HG03064 (cell line): ENCODE measurements around the gene ZFP36.

ENCODE experiments used
- ATAC-seq: cut with Tn5 transposase; IDR thresholded peaks from one replicate; pipeline ENCODE4 v1.9.1; 2021; ENCODE audit warnings: low read depth; ENCODE audit not compliant: unreplicated experiment

ZFP36 gene

DNA sequence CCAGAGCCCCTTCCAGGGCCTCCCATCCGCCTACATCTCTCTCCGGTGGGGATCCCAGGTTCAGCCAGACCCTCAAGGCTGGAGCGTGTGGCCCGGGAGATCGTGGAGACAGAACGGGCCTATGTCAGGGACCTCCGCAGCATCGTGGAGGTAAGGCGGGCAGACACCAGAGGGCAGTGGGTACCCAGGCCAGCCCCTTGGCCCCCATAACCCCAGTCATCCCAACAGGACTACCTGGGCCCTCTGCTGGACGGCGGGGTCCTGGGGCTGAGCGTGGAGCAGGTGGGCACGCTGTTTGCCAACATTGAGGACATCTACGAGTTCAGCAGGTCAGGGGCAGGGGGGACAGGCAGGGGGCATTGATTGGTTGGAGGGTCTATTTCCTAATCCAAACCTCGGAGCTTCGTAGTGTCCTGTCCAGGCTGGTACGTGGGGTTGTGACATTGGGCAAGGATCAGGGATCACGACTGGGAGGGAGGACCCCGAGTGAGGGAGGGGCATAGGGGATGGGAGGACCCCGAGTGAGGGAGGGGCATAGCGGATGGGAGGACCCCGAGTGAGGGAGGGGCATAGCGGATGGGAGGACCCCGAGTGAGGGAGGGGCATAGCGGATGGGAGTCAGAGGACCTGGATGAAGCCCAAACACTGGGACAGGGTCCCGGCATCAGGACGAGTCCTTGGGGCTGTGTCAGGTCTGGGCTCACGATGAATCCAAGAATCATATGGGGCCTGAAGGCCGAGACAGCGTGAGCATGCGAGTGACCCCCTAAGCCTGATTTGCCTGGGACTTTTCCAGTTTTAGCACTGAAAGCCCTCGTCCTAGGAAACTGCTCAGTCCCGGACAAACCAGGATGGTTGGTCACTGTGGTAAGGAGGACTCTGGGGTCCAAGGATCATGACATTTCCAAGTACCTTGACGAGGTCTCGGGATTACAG is 8.7 kb downstream of the ZFP36 start:
- ATAC-seq: no peak

DNA sequence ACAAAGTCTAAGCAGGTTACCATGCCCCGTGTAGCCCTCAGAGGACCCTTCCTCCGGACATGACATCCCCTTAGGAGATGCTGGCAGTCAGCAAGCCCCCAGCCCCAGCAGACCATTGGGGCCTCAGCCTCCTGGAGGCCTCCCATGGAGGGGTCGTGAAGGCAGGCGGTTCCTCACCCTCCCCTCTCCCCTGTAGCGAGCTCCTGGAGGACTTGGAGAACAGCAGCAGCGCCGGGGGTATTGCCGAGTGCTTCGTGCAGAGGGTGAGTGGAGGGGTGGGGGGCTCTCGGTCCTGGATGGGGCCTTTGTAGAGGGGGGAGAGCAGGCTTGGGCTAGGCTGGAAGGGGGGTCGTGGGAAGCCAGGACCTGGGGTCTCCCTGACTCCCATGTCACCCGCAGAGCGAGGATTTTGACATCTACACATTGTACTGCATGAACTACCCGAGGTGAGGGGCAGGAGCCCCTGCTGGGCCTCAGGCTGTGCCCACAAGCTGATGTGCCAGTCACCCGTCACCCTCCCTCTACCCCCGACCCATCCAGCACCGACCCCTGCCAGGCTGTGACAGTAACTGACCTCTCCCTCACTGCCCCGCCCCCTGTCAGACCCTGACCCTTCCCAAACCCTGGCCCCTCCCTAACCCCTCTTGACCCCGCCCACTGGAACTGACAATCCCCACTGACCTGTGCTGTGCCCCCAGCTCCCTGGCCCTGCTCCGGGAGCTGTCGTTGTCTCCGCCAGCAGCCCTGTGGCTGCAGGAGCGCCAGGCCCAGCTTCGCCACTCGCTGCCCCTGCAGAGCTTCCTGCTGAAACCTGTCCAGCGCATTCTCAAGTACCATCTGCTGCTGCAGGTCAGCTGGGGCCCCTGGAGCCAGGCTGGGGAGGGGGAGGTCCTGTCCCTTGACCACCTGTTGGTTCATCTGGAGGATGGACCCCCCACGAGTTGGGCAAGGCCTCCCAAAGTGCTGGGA is 9.8 kb downstream of the ZFP36 start:
- no peak for ATAC-seq

DNA sequence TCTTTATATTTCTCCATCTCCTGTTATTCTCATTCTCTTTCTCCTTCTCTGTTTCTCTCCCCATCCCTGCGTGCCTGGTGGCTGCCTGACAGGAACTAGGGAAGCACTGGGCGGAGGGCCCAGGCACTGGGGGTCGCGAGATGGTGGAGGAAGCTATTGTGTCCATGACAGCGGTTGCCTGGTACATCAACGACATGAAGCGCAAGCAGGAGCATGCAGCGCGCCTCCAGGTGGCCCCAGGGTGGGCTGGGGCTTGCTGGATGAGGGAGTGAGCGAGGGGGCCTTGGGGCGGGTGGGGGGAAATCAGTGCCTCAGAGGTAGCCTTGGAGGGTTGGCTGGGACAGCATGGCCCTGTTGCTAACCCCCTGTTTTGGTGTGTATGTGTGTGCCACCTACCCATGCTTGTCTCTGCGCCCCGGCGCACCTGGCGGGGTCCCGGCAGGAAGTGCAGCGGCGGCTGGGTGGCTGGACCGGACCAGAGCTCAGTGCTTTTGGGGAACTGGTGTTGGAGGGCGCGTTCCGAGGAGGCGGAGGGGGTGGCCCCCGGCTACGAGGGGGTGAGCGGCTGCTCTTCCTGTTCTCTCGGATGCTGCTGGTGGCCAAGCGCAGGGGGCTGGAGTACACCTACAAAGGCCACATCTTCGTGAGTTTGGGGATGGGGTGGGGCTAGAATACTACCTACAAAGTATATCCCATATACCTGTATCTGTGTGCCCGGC is 11.0 kb downstream of the ZFP36 start:
- no peak for ATAC-seq

DNA sequence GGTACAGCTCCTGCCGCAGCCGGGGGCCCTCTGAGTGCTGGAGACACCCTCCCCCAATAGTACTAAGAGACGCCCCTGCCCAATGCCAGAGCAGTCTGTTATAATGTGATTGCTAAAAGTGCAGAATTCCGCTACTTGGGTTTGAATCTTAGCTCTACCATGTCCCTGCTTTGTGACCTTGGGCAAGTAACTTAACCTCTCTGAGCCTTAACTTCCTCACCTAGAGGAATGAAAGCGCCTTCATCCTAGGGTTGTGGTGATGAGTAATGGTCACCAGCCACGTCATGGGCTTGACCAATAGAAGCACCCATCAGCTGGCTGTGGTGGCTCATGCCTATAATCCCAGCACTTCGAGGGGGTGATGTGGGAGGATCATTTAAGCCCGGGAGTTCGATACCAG is 12.4 kb downstream of the ZFP36 start:
- no peak for ATAC-seq

DNA sequence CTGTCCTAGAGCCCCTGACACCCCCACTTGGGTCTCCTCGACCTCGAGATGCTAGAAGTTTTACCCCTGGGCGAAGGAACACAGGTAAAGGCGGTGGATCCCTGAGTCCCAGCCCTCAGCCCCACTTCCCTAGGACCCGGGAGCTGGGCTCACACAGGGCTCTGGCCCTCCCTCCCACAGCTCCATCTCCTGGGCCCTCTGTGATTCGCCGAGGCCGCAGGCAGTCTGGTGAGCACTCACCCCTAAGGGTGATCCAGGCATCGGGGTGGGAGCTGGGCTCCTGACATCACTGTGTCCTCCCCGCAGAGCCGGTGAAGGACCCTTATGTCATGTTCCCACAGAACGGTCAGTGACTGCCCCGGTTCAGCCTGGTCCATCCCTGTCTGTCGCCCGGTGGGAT is 14.1 kb downstream of the ZFP36 start:
- ATAC-seq: no peak

DNA sequence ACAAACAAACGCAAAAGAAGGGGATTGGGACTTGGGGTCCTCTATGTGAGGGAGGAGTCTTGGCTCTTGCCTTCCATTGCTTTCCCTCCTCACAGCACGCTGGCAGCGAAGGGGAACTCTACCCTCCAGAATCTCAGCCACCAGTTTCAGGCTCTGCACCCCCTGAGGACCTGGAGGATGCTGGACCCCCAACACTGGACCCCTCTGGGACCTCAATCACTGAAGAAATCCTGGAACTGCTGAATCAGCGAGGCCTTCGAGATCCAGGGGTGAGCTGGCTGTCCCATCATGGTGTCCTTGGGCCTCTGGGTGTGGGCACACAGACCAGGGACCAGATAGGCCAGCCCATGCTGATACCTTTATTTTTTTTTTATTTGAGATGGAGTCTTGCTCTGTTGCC is 15.4 kb downstream of the ZFP36 start:
- no peak for ATAC-seq

DNA sequence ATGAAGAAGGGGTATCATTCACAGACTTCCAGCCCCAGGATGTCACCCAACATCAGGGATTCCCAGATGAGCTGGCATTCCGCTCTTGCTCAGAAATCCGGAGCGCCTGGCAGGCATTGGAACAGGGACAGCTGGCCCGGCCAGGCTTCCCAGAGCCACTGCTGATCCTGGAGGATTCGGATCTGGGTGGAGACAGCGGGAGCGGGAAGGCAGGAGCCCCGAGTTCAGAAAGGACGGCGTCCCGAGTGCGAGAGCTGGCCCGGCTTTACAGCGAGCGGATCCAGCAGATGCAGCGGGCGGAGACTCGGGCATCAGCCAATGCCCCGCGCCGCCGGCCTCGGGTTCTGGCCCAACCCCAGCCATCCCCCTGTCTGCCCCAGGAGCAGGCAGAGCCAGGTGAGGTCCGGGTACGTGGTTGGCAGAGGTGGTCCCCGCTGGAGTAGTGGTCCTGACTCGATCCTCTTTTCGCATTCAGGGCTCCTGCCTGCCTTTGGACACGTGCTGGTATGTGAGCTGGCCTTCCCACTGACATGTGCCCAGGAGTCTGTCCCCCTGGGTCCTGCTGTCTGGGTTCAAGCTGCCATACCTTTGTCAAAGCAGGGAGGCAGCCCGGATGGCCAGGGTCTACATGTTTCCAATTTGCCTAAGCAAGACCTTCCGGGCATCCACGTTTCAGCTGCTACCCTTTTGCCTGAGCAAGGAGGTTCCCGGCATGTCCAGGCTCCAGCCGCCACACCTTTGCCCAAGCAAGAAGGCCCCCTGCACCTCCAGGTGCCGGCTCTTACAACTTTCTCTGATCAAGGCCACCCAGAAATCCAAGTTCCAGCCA is 16.8 kb downstream of the ZFP36 start:
- ATAC-seq: no peak

DNA sequence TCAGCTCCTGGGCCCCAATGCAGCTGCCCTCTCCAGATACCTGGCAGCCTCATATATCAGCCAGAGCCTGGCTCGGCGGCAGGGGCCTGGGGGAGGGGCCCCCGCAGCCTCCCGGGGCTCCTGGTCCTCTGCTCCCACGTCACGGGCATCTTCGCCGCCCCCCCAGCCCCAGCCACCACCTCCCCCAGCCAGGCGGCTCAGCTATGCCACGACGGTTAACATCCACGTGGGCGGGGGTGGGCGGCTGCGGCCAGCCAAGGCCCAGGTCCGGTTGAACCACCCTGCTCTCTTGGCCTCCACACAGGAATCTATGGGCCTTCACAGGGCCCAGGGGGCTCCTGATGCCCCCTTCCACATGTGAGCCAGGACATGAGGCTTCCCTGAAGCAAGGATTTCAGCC is 18.3 kb downstream of the ZFP36 start:
- no peak for ATAC-seq

DNA sequence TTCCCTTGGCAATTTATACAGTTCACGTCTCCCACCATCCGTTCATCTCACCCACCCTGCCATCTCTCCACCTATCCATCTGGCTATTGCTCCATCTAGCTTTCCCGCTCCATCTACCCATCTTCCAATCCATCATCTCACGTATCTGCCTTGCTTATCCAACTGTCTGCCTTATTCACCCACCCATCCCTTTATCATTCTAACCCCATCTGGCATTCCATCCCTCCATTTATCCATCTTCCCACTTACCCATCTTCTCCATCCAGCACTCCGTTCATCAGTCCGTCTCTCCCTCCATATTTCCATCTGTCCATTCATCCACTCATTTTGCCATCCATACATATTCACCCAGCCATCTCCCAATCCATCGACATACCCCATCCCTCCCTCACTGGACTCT is 19.1 kb downstream of the ZFP36 start:
- ATAC-seq: no peak

DNA sequence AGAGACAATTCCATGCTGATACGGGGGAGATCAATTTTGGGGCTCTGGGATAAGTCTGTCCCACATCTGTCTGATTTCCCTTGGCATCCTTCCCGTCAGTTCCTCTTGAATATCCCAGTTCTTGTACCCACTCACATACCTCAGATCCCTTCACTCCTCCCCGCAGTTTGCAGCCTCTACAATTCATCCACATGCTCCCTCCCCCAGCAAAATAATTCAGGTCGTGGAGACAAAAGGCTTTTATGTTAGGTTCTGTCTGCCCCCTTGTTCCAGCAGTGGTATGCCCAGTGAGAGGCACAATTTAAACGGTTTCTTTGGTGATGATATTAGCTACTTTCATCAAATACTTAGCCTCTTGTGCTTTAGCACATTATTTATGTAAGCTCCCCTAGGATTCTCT is 19.5 kb downstream of the ZFP36 start:
- ATAC-seq: no peak

DNA sequence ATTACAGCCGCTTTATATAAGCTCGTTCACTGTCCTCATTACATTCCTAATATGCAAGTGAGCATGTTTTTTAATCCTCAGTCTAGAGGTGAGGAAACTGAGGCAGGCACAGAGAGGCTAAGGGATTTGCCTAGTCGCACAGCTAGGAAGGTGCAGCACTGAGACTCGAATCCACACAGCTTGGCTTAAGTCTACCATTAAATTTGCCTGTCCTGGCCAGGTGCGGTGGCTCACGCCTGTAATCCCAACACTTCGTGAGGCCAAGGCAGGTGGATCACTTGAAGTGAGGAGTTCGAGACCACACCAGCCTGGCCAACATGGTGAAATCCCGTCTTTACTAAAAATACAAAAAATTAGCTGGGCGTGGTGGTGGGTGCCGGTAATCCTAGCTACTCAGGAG is 21.1 kb downstream of the ZFP36 start:
- no peak for ATAC-seq

DNA sequence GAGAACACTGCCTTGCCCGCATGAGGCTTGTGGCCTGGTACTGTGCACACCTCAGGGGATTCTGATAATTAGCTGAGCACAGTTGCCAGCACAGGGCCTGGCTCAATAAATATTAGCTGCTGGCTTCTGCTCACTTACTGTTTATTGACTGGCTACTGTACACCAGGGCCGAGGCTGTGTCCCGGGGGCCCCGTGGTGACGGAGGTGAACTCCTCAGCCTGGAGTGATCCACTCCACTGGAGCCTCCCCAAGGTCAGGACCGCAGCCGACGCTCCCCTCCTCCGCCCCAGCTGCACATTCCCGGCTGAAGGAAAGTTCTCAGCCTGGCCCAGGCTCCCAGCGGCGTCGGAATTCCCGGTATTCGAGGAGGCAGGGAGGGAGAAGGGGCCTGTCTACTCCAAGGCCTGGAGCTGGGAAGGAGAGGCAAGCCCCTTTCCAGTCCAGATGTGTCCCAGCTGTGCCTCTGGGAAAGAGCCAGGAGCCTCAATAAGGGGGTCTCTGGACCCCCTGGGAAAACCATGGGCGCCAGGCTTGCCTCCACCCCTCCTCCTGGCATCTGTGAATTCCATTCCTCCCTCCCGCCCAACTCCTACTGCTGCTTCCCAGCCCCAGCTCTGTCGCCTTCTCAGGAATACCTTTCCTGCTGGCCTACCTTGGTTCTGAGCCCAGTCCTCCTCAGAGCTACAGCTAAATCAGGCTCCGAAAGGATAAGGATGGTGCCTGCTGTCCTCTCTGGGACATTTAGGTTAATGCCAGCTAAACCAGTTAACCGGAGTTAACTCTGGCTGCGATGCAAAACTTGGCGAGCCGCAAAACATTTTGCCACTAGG is 21.9 kb downstream of the ZFP36 start:
- no peak for ATAC-seq

DNA sequence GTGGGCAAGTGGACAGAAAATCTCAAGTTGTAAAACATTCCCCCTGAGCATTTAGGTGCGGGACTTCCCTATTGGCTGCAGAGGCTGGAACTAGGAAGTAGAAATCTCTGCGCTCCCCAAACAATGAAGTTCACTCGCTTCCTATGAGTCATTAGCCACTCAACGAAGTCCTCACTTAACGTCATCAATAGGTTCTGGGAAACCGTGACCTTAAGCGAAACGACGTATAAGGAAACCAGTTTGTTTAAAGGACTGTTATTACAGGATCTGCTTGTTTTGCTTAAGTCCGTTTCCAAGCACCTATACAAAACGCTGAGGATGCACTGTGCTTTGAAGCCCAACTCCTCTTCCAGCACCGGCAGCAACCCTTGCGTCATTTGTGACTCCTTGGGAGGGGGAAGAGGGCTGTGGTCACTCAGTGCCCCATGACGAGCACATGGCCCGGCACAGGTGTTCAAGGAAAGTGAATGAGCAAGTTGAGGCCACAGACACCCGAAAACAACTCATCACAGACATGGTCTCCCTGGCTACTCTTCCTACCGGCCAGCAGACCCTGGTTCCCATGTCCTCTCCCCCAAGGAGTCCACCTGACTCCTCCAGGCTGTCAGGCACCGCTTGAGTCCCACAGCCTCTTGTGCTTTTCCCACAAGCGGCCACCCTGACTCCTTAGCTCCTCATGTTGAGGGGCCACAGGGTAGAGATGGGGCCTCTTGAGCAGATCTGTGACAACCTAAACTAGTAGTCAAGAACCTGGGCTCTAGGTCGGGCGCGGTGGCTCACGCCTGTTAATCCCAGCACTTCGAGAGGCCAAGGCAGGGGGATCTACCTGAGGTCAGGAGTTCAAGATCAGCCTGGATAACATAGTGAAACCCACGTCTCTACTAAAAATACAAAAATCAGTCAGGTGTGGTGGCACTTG is 24.3 kb downstream of the ZFP36 start:
- no peak for ATAC-seq

DNA sequence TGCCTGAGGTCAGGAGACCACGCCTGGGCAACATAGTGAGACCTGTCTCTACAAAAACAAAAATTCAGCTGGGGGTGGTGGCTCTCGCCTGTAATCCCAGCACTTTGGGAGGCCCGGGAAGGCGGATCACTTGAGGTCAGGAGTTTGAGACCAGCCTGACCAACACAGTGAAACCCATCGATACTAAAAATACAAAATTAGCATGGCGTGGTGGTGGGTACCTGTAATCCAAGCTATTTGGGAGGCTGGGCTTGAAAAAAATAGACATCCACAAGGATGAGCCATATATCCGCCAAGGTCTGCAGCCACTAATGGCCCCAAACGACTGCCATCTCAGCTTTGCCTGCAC is 26.0 kb downstream of the ZFP36 start:
- no peak for ATAC-seq

DNA sequence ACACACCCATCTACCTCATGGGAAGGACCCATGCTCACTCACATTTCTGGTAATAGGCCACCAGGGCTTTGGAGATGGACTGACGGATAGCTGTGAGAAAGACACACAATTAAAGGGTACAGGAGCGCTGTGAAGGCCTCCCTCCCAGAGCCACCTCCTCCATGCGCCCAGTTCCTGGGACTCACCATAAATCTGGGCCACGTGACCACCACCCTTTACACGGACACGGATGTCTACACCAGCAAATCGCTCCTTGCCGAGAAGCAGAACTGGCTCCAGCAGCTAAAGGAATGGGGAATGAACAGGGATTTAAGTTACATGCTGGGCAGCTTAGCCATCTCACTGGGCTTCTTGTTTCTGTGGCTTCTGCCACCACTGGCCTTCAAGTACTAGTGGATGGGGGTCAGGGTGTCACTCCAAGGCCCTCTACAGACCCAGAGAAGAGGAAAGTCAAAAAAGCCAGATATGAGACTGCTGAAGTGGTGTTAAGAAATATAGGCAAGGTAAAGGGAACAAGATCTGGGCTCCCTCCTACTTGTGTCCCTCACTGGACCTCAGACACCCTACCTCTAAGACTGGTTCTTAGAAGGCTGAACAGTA is 26.9 kb downstream of the ZFP36 start:
- ATAC-seq: no peak

DNA sequence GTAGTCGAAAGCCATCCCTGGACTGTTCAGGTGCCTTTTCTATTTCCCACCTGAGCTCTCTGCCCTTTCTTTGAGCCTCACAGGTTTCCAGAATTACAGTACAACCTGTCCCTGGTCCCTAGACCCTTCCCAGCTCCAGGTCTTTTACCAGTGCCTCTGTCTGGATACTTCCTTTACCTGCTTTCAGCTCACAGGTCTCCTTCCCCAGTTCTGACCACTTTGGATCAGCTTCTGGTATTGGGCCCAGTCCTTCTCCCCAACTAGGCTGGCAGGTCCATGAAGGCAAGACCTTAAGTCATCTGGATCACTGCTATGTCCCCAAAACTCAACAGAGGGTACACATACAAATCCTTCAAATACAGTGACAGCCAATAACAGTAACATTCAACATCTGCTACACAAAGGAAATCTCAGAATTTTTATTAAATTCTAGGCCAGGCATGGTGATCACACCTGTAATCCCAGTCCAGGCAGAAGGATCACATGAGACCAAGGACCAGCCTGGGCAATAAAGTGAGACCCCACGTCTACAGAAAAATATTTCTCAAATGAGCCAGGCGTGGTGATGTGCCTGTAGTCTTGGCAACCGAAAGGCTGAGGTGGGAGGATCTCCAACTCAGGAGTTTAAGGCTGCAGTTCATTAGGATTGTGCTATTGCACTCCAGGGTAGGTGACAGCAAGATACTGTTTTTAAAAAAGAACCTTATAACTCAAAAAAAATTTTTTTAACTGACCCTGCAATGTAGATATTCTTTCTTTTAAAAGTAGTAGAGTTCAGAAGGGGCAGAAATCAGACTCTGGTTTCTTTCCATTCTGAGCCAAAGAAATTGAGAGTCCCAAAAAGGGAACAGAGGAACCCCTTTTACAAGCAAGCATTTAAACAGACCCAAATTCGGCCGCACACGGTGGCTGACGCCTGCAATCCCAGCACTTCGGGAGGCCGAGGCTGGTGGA is 27.8 kb downstream of the ZFP36 start:
- ATAC-seq: no peak
